ENCODE measurements around the gene PGF.

DNA sequence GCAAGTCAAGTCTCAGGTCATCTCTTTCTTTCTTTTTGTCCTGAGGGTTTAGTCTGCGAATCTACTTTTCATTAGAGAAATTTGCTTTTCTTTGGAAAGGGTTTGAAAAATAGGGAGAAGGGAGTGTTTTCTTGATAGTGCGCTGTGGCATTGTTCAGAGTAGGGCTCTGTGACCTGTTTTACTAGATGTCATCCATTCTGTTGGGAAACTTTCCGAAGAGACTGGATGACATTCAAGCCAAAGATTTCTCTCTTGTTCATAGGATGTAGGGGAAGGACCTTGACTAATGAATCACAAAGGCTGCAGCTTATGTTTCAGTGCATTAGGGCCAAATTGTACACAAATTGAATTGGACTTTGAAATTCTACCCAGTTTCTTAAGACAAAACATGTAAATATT is 59.0 kb downstream of the PGF start:
- TF ChIP-seq EZH2 (IDR thresholded peaks at IDR 0.05; ENCODE audit: low read length) (no peak), CTCF (optimal IDR thresholded peaks at IDR 0.05 in 1 of 3, IDR thresholded peaks at IDR 0.05 in 1 of 3, conservative IDR thresholded peaks at IDR 0.05 in 1 of 3; ENCODE audit: extremely low read depth in 1 of 3, insufficient read depth in 2 of 3, low read length in 3 of 3) (no peak)

Measured in keratinocyte (primary cell).